Common myeloid progenitor, CD34-positive (primary cell): Measurements from ENCODE around the gene ZNF579.

Experiments used
- CTCF ChIA-PET: fragments of 350-600 bp; sonication (Branson Sonifier 250); formaldehyde crosslinking; loops from one replicate; lab custom pipeline; 2021; ENCODE audit warnings: antibody characterized with exemption; lab: Charles Lee
- POLR2A ChIA-PET: fragments of 350-600 bp; sonication (Branson Sonifier 250); formaldehyde crosslinking; loops from one replicate; lab custom pipeline; 2021; ENCODE audit warnings: antibody characterized with exemption; lab: Charles Lee
- DNase-seq, 3 donors: peaks; one replicate each; pipeline versions ENCODE4 v3.0.0 to v3.0.0-alpha.2; 2013
- H3K27ac ChIP-seq, 2 experiments: 1 replicate in 1 of 2; 2 replicates in 1 of 2; pipeline ENCODE4 v1.7.0; 2013; ENCODE audit warnings: inconsistent platforms in 2 of 2, low read length in 2 of 2, mild to moderate bottlenecking in 2 of 2, low read depth in 1 of 2, moderate library complexity in 1 of 2; ENCODE audit not compliant: severe bottlenecking in 2 of 2, insufficient read depth in 1 of 2, poor library complexity in 1 of 2
- H3K27me3 ChIP-seq, 5 experiments: replicated peaks in 2 of 5; 1 replicate in 3 of 5; 2 replicates in 2 of 5; pipeline versions ENCODE4 v1.6.1 to v1.7.0; 2013; ENCODE audit warnings: low read length in 4 of 5, mild to moderate bottlenecking in 2 of 5, moderate library complexity in 2 of 5, inconsistent platforms in 1 of 5; ENCODE audit not compliant: insufficient read depth in 5 of 5, control insufficient read depth in 4 of 5
- H3K36me3 ChIP-seq, 4 experiments: 1 replicate in 2 of 4; 2 replicates in 2 of 4; pipeline versions ENCODE4 v1.6.1 to v1.7.0; 2013; ENCODE audit warnings: low read length in 3 of 4, control low read depth in 1 of 4, mild to moderate bottlenecking in 1 of 4; ENCODE audit not compliant: control insufficient read depth in 4 of 4, insufficient read depth in 4 of 4
- H3K4me1 ChIP-seq, 4 experiments: 1 replicate in 3 of 4; 2 replicates in 1 of 4; pipeline versions ENCODE4 v1.6.1 to v1.7.1; 2013; ENCODE audit warnings: low read length in 3 of 4, mild to moderate bottlenecking in 3 of 4, control low read depth in 1 of 4, inconsistent platforms in 1 of 4, moderate library complexity in 1 of 4; ENCODE audit not compliant: control insufficient read depth in 4 of 4, insufficient read depth in 4 of 4; ENCODE audit errors: control extremely low read depth in 1 of 4
- H3K4me3 ChIP-seq, 7 experiments: 1 replicate in 4 of 7; 2 replicates in 3 of 7; pipeline versions ENCODE4 v1.5.1 to v1.7.0; 2013; ENCODE audit warnings: mild to moderate bottlenecking in 7 of 7, low read length in 6 of 7, moderate library complexity in 6 of 7, inconsistent platforms in 2 of 7, low read depth in 2 of 7, control low read depth in 1 of 7; ENCODE audit not compliant: insufficient read depth in 4 of 7, control insufficient read depth in 1 of 7; ENCODE audit errors: extremely low read depth in 1 of 7
- H3K9me3 ChIP-seq, 5 experiments: 1 replicate in 4 of 5; 2 replicates in 1 of 5; pipeline versions ENCODE4 v1.6.1 to v1.7.1; 2013; ENCODE audit warnings: low read length in 4 of 5, mild to moderate bottlenecking in 2 of 5, inconsistent platforms in 1 of 5, low read depth in 1 of 5, moderate library complexity in 1 of 5; ENCODE audit not compliant: control insufficient read depth in 4 of 5, insufficient read depth in 2 of 5; ENCODE audit errors: control extremely low read depth in 1 of 5
- WGBS: methylation state at CpG from one replicate; pipeline ENCODE4 v1.1.5; 2013; ENCODE audit not compliant: insufficient coverage; 5-methylcytosine and 5-hydroxymethylcytosine counted together

ZNF579 gene

DNA sequence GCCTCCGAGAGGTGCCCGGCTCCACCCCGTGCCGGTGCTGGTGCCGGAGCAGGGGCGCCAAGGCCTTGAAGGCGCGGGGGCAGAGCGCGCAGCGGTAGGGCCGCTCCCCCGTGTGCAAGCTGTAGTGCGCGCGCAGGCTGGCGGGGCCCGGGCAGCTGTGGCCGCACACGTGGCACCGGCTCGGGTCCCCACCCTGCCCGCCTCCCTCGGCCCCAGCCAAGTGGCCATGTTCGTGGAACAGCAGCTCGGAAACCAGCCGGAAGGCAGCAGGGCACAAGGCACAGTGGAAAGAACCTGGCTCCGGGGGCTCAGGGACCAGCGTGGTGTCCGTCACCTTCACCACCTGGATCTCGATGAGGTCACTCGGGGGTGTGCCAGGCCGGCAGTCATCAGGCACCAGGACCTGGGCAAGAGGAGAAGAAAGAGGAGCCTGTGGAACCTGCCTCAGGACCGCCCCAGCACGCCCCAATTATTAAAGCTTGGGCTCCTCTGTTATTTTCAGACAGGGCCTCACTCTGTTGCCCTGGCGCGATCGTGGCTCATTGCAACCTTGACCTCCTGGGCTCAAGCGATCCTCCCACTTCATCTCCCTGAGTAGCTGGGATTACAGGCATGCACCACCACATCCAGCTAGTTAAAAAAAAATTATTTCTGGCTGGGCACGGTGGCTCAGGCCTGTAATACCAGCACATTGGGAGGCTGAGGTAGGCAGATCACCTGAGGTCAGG lies 41.8 kb upstream of the ZNF579 start:
- no peak for DNase-seq
- ChIA-PET CTCF (interaction anchor here (7.5 kb wide), 1 partner anchor 13 kb away, joined by 53 read pairs; no protein-coding TSS in a partner anchor), POLR2A (no interaction called here)
- no peaks in the 10 kb centered on the region for H3K9me3 ChIP-seq
- H3K36me3 ChIP-seq = peaks cover 0 to 15% (median 10%) of the 10 kb centered on the region in 4 experiments
- H3K27me3 ChIP-seq = no peaks in the 10 kb centered on the region
- H3K27ac ChIP-seq = no peak overlapping the region
- peaks cover 4 to 29% (median 21%) of the 10 kb centered on the region in 4 experiments for H3K4me1 ChIP-seq
- no peak overlapping the region for H3K4me3 ChIP-seq
- 98% methylated on average over 35 of the region's 40 CpGs for WGBS

DNA sequence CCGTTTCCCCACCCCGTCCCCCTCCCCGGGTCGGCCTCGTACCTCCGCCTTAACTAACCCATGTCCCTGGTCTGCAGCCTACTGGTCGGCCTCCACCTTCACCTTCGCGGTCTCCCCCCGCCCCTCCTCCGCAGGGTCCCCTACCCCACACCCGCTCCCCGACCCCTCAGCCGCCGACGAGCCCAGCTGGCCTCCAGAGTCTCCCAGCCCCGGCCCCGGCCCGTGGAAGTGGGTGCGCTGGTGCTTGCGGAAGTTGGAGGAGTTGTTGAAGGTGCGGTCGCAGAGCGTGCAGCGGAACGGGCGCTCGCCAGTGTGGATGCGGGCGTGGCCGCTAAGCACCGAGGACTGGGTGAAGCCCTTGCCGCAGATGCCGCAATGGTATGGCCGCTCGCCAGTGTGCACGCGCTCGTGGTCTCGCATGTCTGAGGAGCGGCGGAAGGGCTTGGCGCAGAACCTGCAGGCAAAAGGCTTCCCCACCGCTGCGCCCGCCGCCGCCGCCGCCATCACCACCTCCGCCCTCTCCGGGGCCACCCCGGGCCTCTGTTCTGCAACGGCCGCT lies 41.1 kb upstream of the ZNF579 start:
- Histone ChIP-seq H3K9me3 (no peaks in the 10 kb centered on the region), H3K27me3 (no peaks in the 10 kb centered on the region), H3K36me3 (peaks cover 0 to 20% (median 15%) of the 10 kb centered on the region in 4 experiments), H3K4me3 (no peak overlapping the region), H3K27ac (no peak overlapping the region), H3K4me1 (peaks cover 4 to 29% (median 21%) of the 10 kb centered on the region in 4 experiments)
- WGBS = 96% methylated on average over 44 of the region's 55 CpGs
- CTCF ChIA-PET = interaction anchor here (1.1 to 5.6 kb wide), 3 partner anchors 12 to 118 kb away, joined by 3 to 32 read pairs (median 3); partner anchors contain the start of gene ZNF865
- no peak for DNase-seq
- POLR2A ChIA-PET = no interaction called here

DNA sequence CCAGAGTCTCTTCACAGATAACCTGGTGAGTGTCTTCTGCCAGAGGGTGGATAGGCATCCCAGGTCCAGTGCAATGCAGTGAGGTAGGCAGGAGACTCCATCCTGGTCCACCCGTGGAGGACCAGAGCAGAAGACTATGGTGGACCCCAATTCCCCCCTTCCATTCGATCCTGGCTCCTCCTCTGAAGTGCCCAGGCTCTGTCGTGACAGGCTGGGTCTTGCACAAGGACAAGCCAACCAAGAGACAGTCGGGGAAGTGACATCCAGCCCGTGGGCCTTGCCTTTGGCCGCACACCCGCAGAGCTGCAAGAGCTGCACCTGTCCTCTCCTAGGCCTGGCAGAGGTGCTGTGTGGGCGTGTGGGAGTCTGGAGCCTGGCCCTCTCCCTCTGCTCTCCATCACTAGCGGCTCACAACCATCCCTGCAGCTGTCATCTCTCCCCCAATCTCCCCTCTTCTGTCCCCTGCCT lies 40.6 kb upstream of the ZNF579 start:
- no peak for DNase-seq
- Histone ChIP-seq H3K4me1 (peaks cover 4 to 29% (median 21%) of the 10 kb centered on the region in 4 experiments), H3K9me3 (no peaks in the 10 kb centered on the region), H3K27ac (no peak overlapping the region), H3K27me3 (no peaks in the 10 kb centered on the region), H3K36me3 (peaks cover 2 to 25% (median 19%) of the 10 kb centered on the region in 4 experiments), H3K4me3 (no peak overlapping the region)
- WGBS = 97% methylated on average over 9 of the region's 9 CpGs
- CTCF ChIA-PET = interaction anchor here (1.1 to 5.6 kb wide), 6 partner anchors 11 to 118 kb away, joined by 3 to 32 read pairs (median 5); partner anchors contain the start of gene ZNF865
- POLR2A ChIA-PET = no interaction called here

DNA sequence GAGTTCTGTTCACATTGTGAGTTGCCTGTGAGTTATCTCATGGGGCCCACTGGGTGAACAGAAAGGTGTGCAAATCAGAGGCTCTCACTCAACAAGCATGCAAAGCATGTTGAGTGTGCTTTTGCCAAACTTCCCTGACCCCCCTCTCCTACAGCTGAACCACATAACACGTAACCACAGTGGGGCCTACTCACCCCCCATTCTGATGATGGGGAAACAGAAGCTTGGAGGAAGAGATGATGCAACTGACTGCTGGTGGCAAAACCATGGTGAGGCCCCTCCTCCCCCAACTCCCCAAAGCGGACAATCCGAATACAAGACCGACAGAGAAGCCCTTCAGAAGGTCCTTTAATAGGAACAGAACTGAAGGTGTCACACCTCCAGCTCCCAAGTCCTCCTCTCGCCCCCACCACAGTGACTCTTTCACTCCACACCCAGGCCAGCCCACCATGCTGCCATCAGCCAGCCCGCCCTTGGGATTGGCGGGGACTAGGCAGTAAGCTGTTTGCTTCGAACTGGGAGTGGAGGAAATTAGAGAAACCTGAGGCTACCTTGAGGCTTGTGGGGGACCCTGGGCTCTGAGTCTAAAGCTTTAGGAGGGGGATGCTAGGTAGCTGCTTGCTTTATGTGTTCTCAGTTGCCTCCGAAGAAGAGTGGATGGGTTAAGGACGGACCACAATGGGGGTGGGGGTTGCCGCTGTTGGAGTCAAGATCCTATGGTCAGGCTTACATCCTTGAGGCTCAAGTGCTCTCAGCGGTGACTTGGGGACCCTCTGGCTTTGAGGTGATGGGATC lies 40.0 kb upstream of the ZNF579 start:
- H3K9me3 ChIP-seq = no peaks in the 10 kb centered on the region
- ChIA-PET POLR2A (interaction anchor here (0.6 to 1.0 kb wide), 2 partner anchors 8 to 9 kb away, joined by 3 read pairs; no protein-coding TSS in a partner anchor), CTCF (interaction anchor here (0.6 to 5.6 kb wide), 7 partner anchors 11 to 117 kb away, joined by 3 to 32 read pairs (median 3); partner anchors contain the start of gene ZNF865)
- H3K4me3 ChIP-seq = peak overlapping the region in 1 of 7 experiments; percentile 6
- H3K27ac ChIP-seq = peak overlapping the region; percentile 15 to 67
- H3K4me1 ChIP-seq = peaks cover 4 to 29% (median 21%) of the 10 kb centered on the region in 4 experiments
- H3K27me3 ChIP-seq = no peaks in the 10 kb centered on the region
- peaks cover 2 to 31% (median 22%) of the 10 kb centered on the region in 4 experiments for H3K36me3 ChIP-seq
- WGBS = 79% methylated on average over 7 of the region's 12 CpGs
- DNase-seq = peak; percentile 75 to 91 (median 91)

- H3K4me1 ChIP-seq = peaks cover 4 to 23% (median 18%) of the 10 kb centered on the region in 4 experiments
- H3K27me3 ChIP-seq = no peaks in the 10 kb centered on the region
- 90% methylated on average over 3 of the region's 3 CpGs for WGBS
- ChIA-PET CTCF (interaction anchor here (1.7 to 5.6 kb wide), 4 partner anchors 9 to 20 kb away, joined by 4 to 32 read pairs (median 11); partner anchors contain the start of genes FIZ1, ZNF524 and ZNF865), POLR2A (no interaction called here)
- no peaks in the 10 kb centered on the region for H3K9me3 ChIP-seq
- H3K4me3 ChIP-seq = no peak overlapping the region
- peaks cover 2 to 43% (median 27%) of the 10 kb centered on the region in 4 experiments for H3K36me3 ChIP-seq
- DNase-seq = no peak
- no peak overlapping the region for H3K27ac ChIP-seq
Observed at GRCh38 chr19:55619286-55619685, 38.6 kb upstream of the ZNF579 start.

DNA sequence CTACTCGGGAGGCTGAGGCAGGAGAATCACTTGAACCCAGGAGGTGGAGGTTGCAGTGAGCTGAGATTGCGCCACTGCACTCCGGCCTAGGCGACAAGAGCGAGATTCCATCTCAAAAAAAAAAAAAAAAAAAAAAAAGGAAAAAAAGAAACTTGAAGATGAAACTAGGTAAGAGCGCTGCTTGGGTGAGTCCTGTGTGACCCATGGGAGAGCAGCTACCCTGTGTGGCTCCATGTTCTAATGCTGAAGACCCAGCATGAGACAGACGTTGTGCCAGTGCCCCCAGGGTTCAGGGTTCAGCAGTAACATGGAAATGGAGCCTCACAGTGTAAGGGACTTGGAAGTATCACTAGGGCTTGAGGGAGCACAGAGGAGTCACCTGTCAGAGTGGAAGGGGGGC lies 37.8 kb upstream of the ZNF579 start:
- Histone ChIP-seq H3K27me3 (no peaks in the 10 kb centered on the region), H3K4me1 (peaks cover 4 to 19% (median 15%) of the 10 kb centered on the region in 4 experiments), H3K36me3 (peaks cover 2 to 47% (median 30%) of the 10 kb centered on the region in 4 experiments), H3K9me3 (no peaks in the 10 kb centered on the region), H3K4me3 (no peak overlapping the region), H3K27ac (no peak overlapping the region)
- POLR2A ChIA-PET = no interaction called here
- CTCF ChIA-PET = interaction anchor here (0.6 to 5.6 kb wide), 4 partner anchors 9 to 19 kb away, joined by 3 to 32 read pairs (median 10); partner anchors contain the start of genes FIZ1, ZNF524 and ZNF865
- no peak for DNase-seq
- WGBS = 100% methylated on average over 3 of the region's 7 CpGs
